NCI-H1694 (cell line): Measurements from ENCODE around the gene KLHL29.
A peak's percentile ranks its signal among the peaks of the same experiment; 100 is the strongest.

ENCODE experiments used
- DNase-seq: peaks from one replicate; lab custom pipeline; 2025; lab: John Stamatoyannopoulos, UW

KLHL29 gene

GRCh38 chr2:23571085-23571484, 186.1 kb downstream of the KLHL29 start:
- no peak for DNase-seq

GRCh38 chr2:23571527-23572282, 186.7 kb downstream of the KLHL29 start:
- DNase-seq: no peak

DNA sequence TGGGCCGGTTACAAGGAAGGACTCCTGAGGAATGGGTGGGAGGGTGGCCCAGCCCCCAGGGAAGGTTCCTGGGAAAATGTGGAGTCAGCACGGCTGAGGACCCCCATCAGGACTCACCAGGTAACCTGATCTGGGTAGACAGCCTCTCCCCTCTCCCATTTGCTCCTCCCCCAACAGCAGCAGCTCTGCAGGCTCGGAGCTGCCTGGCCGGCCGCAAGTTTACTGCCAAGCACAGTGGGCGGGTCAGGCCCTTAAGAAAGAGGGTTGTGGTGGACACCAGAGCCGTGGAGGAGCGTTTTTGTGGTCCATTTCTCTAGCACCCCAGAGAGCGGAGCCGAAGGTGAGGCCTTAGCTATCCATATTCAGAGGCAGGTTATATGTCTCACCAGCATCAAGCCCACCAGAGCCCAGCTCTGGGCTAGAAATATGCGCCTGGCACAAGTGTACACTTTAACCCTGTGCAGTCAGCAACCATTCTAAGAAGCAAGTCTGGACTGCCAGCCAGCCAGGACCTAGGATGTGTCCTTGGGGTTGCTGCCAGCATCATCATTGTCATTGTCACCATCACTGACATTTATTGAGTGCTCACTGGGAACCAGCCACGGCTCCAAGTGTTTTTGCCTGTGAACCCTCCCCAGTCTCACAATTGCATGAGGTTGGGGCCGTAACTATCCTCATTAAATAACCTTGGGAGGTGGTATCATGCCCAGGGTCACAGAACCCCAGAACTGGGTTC, 190.1 kb downstream of the KLHL29 start:
- DNase-seq: no peak

- DNase-seq: no peak
Observed at GRCh38 chr2:23578964-23579671, 194.1 kb downstream of the KLHL29 start.

DNA sequence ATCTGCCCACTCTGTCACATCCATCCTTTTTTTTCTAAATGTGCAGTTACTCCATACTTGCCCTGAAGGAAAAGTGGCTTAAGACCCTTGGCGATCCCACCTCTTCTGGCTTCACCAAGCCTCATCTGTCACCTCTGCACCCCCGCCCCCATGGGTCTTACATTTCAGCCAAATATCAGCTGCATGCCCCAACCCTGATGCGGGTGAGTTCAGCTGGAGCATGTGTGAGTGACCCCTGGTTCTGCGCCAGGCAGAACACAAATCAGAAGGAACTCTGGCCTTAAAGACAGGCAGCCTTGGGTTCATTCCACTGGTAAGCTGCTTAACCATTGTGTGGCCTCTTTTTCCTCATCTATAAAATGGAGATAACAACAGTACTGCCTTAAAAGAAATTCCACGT, 194.7 kb downstream of the KLHL29 start:
- no peak for DNase-seq

GRCh38 chr2:23583467-23583866, 198.5 kb downstream of the KLHL29 start:
- no peak for DNase-seq

DNA sequence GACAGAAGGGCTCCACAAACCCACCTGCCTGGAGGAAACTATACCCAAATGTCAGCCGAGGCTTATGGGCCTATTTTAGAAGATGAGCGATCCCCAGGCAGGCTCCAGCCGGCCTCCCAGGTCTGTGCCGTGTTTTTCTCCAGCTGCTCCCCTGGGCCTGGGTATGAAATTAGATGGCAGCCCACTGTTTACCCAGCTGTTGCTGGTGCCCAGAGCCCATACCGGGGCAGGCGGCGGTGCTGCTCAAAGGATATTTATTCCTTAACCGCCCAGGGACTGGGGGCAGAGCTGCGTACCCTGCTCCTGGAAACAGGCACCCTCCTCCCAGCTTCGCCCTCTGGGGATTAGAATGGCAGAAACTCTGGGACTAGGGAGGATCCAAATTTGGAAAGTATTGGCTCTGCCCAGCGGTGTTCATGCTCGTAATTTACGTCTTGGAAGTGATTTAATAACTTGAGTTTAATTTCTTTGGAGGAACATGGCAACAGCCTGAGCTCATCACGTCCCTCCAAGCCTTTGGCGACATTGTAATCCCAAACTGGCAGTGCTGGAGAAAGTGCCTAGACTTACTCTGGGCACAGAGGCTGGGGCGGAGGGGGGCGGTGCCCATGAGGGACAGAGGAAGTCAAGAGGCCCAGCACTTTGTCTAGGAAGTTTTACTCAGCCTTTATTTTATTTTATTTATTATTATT, 199.2 kb downstream of the KLHL29 start:
- peak; percentile 82 for DNase-seq

DNA sequence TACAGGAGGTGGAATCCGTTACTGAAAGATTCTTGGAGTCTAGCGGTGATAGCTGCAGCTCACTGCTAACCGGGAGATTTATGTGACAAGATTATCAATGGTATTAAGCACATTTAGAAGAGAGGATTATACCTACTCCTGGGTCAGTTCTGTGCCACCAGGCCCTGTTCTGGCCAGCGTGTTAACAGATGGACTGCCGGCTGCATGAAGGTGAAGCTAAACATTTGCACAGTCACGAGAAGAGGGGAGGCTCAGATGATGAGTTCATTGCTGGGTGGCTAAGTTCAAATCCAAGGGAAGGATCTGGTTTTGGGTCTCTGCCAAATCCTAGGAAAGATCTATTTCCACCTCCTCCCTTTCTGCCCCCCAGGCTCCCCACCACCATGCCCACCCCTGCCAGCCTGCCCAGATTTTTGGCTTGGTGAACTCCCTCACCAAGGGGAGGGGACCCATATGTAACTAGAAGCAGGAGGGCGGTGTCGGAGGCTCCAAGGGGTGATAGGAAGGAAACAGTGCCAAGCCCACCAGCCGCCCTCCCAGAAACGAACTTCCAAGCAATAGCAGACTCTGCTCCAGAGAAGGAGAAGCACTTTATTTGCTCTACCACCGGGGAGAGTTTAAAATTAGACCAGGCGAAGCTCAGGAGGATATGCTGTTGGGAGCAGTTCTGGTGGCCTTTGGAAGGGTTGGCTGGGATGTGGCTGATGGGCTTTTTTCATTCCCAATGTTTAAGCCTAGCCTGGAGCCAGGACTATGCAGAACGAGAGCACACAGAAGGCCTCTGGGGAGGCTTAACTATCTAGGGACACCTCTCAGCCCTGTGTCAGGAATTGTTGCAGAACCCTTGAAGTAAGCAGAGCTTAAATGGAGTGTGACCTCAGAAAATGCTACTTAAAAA, 200.5 kb downstream of the KLHL29 start:
- DNase-seq: peak; percentile 55

DNA sequence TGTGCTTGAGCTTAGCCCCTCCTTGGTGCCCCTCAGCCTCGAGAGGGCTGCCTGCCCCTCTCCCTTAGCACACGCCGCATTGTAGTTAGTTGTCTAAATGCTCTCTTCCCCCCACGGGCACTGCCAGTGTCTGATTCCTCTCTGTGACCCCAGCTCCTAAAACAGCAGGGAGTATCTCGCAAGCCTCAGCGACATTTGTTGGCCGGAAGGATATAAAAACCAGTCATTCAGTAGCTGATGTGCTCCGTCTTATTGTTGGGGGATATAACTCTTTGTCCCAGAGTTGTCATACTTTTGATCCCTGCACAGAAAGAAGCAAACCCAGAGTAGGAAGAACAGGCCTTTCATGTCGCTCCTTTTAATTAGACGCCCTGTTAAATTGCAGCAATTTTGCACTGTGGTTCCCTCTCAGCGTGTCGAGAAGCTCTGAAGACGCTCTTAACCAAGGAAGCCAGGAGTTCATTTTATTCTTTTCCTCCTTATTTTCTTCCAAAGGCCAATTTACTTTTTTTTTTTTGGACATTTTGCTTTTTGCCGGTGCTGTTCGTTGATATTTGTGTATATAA, 201.8 kb downstream of the KLHL29 start:
- DNase-seq: no peak

- DNase-seq: peak; percentile 51
Observed at GRCh38 chr2:23587341-23587880, 202.4 kb downstream of the KLHL29 start.

- no peak for DNase-seq
Observed at GRCh38 chr2:23588106-23588505, 203.1 kb downstream of the KLHL29 start.

- DNase-seq: no peak
Observed at GRCh38 chr2:23588508-23589201, 203.7 kb downstream of the KLHL29 start.

DNA sequence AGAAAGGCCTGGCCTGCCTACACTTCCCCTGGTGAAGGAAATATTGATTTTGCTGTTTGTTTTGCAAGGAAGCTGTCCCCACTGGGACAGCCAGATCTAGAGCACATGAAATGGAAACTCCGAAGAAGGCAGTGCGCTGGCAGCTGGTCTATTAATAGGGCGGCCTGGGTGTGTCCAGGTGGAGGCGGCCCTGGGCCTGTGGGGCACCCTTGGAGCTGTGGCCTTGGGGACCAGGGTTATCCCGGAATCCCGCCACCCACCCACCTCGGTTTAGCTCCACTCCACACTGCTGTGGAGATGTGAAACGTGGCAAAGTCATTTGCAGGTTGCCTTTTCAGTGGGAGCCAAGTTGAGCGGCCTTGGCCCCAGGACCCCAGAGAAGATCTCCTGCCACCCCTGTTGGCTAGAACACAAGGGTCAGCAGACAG, 204.3 kb downstream of the KLHL29 start:
- DNase-seq: no peak

DNA sequence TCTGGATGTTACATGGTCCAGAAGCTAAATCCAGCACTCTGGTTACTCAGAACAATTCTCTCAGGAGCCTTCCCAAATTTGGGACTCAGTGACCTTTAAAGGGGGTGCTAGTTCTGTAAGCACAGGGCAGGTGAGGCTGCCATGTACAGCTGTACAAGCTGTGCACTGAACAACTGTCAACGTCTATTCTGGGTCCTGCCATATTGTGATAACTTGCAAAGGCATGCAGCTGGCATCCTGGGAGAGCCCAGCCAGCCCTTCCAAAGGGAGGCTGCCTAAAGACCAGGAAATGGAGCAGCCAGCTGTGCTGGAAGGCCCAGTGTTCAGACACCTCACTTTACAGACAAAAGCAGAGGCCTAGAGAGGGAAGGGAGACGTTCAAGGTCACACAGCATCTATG, 204.8 kb downstream of the KLHL29 start:
- DNase-seq: peak; percentile 24

DNA sequence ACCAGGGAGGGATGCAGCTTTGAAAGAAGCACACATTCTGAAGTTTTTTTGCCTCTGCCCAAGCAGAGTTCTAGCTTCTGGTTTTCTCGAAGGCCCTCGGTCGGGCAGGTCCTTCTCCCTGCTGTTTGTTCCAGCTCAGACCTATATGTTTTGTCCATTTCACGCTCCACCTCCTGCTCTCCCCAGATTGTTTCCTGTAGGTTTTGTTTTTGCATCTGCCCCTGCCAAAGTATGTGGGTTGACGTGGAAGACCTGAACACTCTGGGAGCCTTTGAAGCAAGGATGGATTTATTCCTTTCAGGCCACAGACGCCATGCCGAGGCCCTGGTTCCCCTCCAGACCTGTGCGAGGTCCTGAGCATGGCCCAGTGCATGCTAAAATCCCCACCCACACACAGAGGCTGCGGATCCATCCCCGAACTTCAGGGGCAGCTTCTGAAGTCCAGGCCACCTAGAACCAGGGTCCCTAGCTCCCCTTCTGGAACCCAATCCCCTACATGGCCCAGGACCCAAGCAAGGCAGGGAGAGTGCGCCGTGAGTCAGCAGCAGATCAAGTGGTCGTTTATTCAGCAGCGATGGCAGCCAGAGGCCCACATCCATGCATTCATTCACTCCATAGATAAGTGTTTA, 205.4 kb downstream of the KLHL29 start:
- DNase-seq: no peak

DNA sequence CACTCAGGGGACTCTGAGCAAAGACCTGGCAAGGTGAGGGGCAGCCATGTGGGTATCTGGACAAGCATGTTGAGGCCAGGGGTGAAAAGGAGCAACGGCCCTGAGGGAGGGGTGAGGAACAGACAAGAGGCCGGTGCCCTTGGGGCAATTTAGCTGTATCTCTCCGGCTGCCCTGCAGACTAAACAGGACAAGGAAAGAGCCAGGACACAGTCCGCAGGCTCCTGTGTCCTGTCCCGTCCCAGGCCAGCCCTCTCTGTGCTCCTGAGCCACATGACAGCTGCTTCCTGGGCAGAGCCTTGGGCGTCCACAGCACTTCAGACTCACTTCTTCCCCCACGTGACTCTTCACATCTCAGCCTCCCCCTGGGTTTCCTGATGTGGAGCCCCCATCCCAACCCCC, 206.1 kb downstream of the KLHL29 start:
- DNase-seq: no peak

DNA sequence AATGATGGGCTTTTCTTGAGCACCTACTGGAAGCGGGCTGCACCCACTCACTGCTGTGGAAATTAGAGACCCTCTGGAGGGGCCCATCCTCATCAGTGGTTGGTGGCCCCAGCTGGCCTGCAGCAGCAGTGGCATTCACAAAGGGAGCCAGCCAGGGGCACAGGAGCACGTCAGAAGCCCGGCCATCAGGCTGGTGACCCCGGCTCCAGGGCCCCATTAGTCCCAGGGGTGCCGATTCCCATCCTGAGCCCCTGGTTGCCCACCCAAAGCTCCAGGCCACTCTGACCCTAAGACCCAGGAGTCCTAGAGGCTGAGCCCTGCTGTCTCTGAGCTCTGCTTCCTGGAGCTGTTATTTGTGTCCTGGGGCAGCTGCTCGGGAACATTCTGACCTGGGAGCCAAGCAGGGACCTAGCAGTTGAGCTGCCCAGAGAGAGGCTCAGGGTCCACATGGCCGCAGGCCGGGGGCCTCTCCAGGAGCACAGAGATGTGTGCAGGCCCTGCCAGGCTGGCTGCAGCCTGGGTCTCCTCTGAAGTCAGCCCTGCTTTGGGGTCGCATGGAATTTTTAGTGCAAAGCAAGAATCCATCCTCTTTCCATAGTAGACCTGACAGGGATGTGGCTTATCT, 207.2 kb downstream of the KLHL29 start:
- no peak for DNase-seq

- no peak for DNase-seq
Observed at GRCh38 chr2:23592898-23593751, 208.1 kb downstream of the KLHL29 start.
